HepG2 (cell line): Measurements from ENCODE around the gene DNAJC5. TPM values are rescaled to one million over a fixed set of nuclear protein-coding genes. Genes with fewer than 3 reads are reported as not detected.

ENCODE experiments used
- ARID2 ChIP-seq: sonication (generic); formaldehyde crosslinking; IDR thresholded peaks from 2 replicates; pipeline ENCODE4 v1.8.1; 2022; ENCODE audit warnings: mild to moderate bottlenecking, missing genetic modification reagents, borderline replicate concordance
- GRHL1 ChIP-seq: sonication (generic); formaldehyde crosslinking; conservative IDR thresholded peaks from 2 replicates; pipeline ENCODE4 v1.8.0; 2022; ENCODE audit warnings: missing genetic modification reagents
- MAZ ChIP-seq, 2 experiments: sonication (generic) in 1 of 2; formaldehyde crosslinking in 1 of 2; IDR thresholded peaks; 2 replicates each; pipeline versions ENCODE4 v1.5.0 to v1.6.1; 2012 to 2020; ENCODE audit warnings: low read depth in 2 of 2, mild to moderate bottlenecking in 2 of 2, borderline replicate concordance in 1 of 2, improper control_type of control experiment in 1 of 2, low read length in 1 of 2, missing genetic modification reagents in 1 of 2, moderate library complexity in 1 of 2
- MED8 ChIP-seq: sonication (generic); formaldehyde crosslinking; IDR thresholded peaks from 2 replicates; pipeline ENCODE4 v1.8.1; 2023; ENCODE audit warnings: mild to moderate bottlenecking, missing genetic modification reagents; ENCODE audit not compliant: insufficient replicate concordance
- MEIS2 ChIP-seq: sonication (generic); formaldehyde crosslinking; IDR thresholded peaks from 2 replicates; pipeline ENCODE4 v1.9.0; 2021; ENCODE audit warnings: mild to moderate bottlenecking, missing genetic modification reagents
- NFIC ChIP-seq: IDR thresholded peaks from 2 replicates; pipeline ENCODE4 v1.6.1; 2012; ENCODE audit warnings: mild to moderate bottlenecking, low read length, inconsistent platforms
- POGZ ChIP-seq: sonication (generic); formaldehyde crosslinking; IDR thresholded peaks from 2 replicates; pipeline ENCODE4 v1.4.0; 2020; ENCODE audit warnings: mild to moderate bottlenecking, missing genetic modification reagents
- RNF2 ChIP-seq: fragments of 450-650 bp; conservative IDR thresholded peaks from 2 replicates; pipeline ENCODE4 v1.6.1; 2016; ENCODE audit warnings: low read depth
- RORA ChIP-seq: sonication (generic); formaldehyde crosslinking; IDR thresholded peaks from 2 replicates; pipeline ENCODE4 v1.5.0; 2020; ENCODE audit warnings: mild to moderate bottlenecking, missing genetic modification reagents, moderate library complexity
- SNAPC4 ChIP-seq: sonication (generic); formaldehyde crosslinking; IDR thresholded peaks from 2 replicates; pipeline ENCODE4 v1.4.0; 2020; ENCODE audit warnings: mild to moderate bottlenecking, missing genetic modification reagents
- SNAPC5 ChIP-seq: sonication (generic); formaldehyde crosslinking; IDR thresholded peaks from 2 replicates; pipeline ENCODE4 v1.8.1; 2023; ENCODE audit warnings: mild to moderate bottlenecking, missing genetic modification reagents, borderline replicate concordance
- SP1 ChIP-seq, 2 experiments: fragments of 450-650 bp in 1 of 2; sonication (generic) in 1 of 2; formaldehyde crosslinking in 1 of 2; IDR thresholded peaks; 2 replicates each; pipeline versions ENCODE4 v1.4.0 to v1.6.1; 2016 to 2020; ENCODE audit warnings: missing genetic modification reagents in 1 of 2
- ZBED4 ChIP-seq: sonication (generic); formaldehyde crosslinking; IDR thresholded peaks from 2 replicates; pipeline ENCODE4 v1.4.0; 2020; ENCODE audit warnings: missing genetic modification reagents, borderline replicate concordance
- ZFX ChIP-seq: sonication (generic); formaldehyde crosslinking; IDR thresholded peaks from 2 replicates; pipeline ENCODE4 v1.4.0; 2020; ENCODE audit warnings: mild to moderate bottlenecking, low read depth, missing genetic modification reagents, moderate library complexity
- ZNF335 ChIP-seq: sonication (generic); formaldehyde crosslinking; IDR thresholded peaks from 2 replicates; pipeline ENCODE4 v1.4.0; 2020; ENCODE audit warnings: missing genetic modification reagents
- ZNF569 ChIP-seq: sonication (generic); formaldehyde crosslinking; IDR thresholded peaks from 2 replicates; pipeline ENCODE4 v1.5.0; 2020; ENCODE audit warnings: mild to moderate bottlenecking, missing genetic modification reagents, moderate library complexity, borderline replicate concordance
- ZNF772 ChIP-seq: sonication (generic); formaldehyde crosslinking; IDR thresholded peaks from 2 replicates; pipeline ENCODE4 v1.5.0; 2020; ENCODE audit warnings: mild to moderate bottlenecking, missing genetic modification reagents
- polyA plus RNA-seq, 8 experiments: library from polyadenylated mRNA; depleted of rRNA in 3 of 8; stranded (reverse) in 7 of 8; unstranded in 1 of 8; fragments of >200 nt; fragmentation: Illumina TruSeq in 4 of 8; extraction: Trizol in 4 of 8; gene quantifications; 2 replicates each; pipeline versions ENCODE4 v1.2.1 to v1.2.3, GENCODE V29; 2011 to 2016; ENCODE audit warnings: low read depth in 4 of 8, missing spikeins in 1 of 8, mixed read lengths in 1 of 8; ENCODE audit not compliant: insufficient read depth in 1 of 8
- total RNA-seq, 5 experiments: library from RNA; depleted of rRNA; stranded (reverse); fragments of >200 nt; fragmentation: Illumina TruSeq; extraction: Trizol; gene quantifications; 2 replicates each; pipeline ENCODE4 v1.2.3, GENCODE V29; 2016; ENCODE audit warnings: low read depth in 1 of 5

The DNAJC5 gene
- total and polyA plus RNA-seq, 2 of the 13 experiments (the other 11 are each of a cell fraction or from before 2014, with no cell fraction given), result 42.8 to 64.5 TPM

GRCh38 chr20:63846128-63846771 lies 48.7 kb upstream of the DNAJC5 start (continued):
- TF ChIP-seq SNAPC4 (CRISPR knock-in tag), result peak; percentile 56; the same call in 1 of the 2 replicates
- no peak; the same call in 1 of the 2 replicates for TF ChIP-seq SNAPC5 (CRISPR knock-in tag)
- no peak for TF ChIP-seq MED8
- no peak for TF ChIP-seq SP1 (IDR thresholded peaks at IDR 0.05)
- no peak for TF ChIP-seq SP1 (CRISPR knock-in tag; IDR thresholded peaks at IDR 0.05)
- no peak for TF ChIP-seq NFIC
- TF ChIP-seq RNF2, result no peak
- TF ChIP-seq ZBED4 (CRISPR knock-in tag), result peak; percentile 42; the same call in 1 of the 2 replicates
- no peak for TF ChIP-seq ZNF569
- no peak for TF ChIP-seq ZNF335 (CRISPR knock-in tag)
- no peak for TF ChIP-seq RORA (CRISPR knock-in tag)
- TF ChIP-seq ZFX (CRISPR knock-in tag), result peak; percentile 4; the same call in 1 of the 2 replicates
- 0 out of 2 replicates have a peak, but pooled peaks have one; percentile 41 for TF ChIP-seq ZNF772 (CRISPR knock-in tag)
- TF ChIP-seq GRHL1 (CRISPR knock-in tag), result no peak
- TF ChIP-seq MEIS2 (CRISPR knock-in tag), result peak; percentile 13; the same call in 1 of the 2 replicates
- TF ChIP-seq ARID2, result 0 out of 2 replicates have a peak, but pooled peaks have one; percentile 52
- TF ChIP-seq POGZ, result peak; percentile 39; the same call in 1 of the 2 replicates
- TF ChIP-seq MAZ (IDR thresholded peaks at IDR 0.05; ENCODE audit: borderline replicate concordance, low read depth, low read length), result no peak
- TF ChIP-seq MAZ (CRISPR knock-in tag; IDR thresholded peaks at IDR 0.05; ENCODE audit: low read depth), result no peak
